PFSK-1 (cell line): ENCODE results near the gene DDAH1.

ENCODE experiments used
- POLR2AphosphoS5 ChIP-seq: IDR thresholded peaks from 2 replicates; pipeline ENCODE4 v1.6.1; 2012; ENCODE audit warnings: low read depth, mild to moderate bottlenecking, control low read depth, low read length, moderate library complexity
- SIN3A ChIP-seq: IDR thresholded peaks from 2 replicates; pipeline ENCODE4 v1.6.1; 2012; ENCODE audit warnings: mild to moderate bottlenecking, low read length, moderate library complexity, borderline replicate concordance; ENCODE audit not compliant: insufficient read depth
- TAF1 ChIP-seq: IDR thresholded peaks from 2 replicates; pipeline ENCODE4 v1.6.1; 2012; ENCODE audit warnings: low read length, control low read depth, borderline replicate concordance; ENCODE audit not compliant: insufficient read depth

DNA sequence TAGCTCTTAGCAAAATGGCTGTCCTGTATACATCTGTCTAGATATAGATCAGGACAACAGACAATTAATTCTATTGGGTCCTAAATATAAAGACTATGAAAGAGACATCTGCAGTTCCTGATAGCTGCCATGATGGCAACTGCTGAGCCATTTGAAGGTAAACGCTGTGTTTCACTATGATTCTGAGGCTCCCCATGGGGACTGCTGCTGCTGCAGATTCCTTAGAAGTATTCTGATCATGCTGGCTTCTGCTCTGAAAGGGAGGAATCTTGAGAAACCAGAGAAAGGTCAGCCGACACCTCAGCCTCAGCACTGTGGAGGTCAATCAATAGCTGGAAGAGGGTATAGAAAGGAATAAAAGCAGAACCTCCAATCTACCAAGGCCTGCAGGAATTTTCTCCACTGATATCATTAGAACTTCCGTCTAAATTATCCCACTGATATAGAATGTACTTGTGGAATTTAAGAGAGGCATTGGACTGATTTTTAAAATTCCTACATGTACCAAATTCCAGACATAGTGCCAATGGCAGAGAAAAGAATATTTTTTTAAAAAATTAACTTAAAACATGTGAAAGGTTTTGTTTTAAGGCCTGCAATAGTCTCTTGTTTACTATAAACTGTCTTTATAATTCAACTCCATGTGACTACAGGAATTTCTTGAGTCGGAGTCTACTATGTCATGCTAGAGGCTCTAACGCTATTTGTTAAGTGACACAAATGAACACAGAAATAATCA, 53.2 kb downstream of the DDAH1 start:
- TF ChIP-seq TAF1 (no peak), POLR2AphosphoS5 (no peak), SIN3A (no peak)
